Activated CD8-positive, alpha-beta T cell treated with anti-CD3 and anti-CD28 coated beads for 36 hours (primary cell): Measurements from ENCODE around the gene ADNP2. TPM values are rescaled to one million over a fixed set of nuclear protein-coding genes. Genes with fewer than 3 reads are reported as not detected.

Source experiments
- ATAC-seq: fragments of 200-7000 bp; cut with Tn5 transposase; one replicate; pipeline ENCODE4 v1.10.0; 2021; ENCODE audit warnings: mild to moderate bottlenecking, moderate library complexity
- CTCF ChIA-PET: fragments of 350-600 bp; sonication (Branson Sonifier 250); formaldehyde crosslinking; loops from one replicate; lab custom pipeline; 2021; ENCODE audit warnings: antibody characterized with exemption; lab: Charles Lee
- POLR2A ChIA-PET: fragments of 350-600 bp; sonication (Branson Sonifier 250); formaldehyde crosslinking; loops from one replicate; lab custom pipeline; 2021; ENCODE audit warnings: antibody characterized with exemption; lab: Charles Lee
- DNase-seq: peaks from one replicate; pipeline ENCODE4 v3.0.0-alpha.2; 2020
- H3K27ac Mint-ChIP-seq: one replicate; pipeline ENCODE4 v1.8.0; 2021; ENCODE audit warnings: mild to moderate bottlenecking, mixed read lengths
- H3K27me3 Mint-ChIP-seq: one replicate; pipeline ENCODE4 v1.8.0; 2021; ENCODE audit warnings: mixed read lengths
- H3K36me3 Mint-ChIP-seq: one replicate; pipeline ENCODE4 v1.8.0; 2021; ENCODE audit warnings: low read depth, mixed read lengths
- H3K4me1 Mint-ChIP-seq: one replicate; pipeline ENCODE4 v1.8.0; 2021; ENCODE audit warnings: low read depth, mixed read lengths
- H3K4me3 Mint-ChIP-seq: one replicate; pipeline ENCODE4 v1.8.0; 2021; ENCODE audit warnings: mild to moderate bottlenecking, moderate library complexity, mixed read lengths
- H3K9me3 Mint-ChIP-seq: one replicate; pipeline ENCODE4 v1.8.0; 2021; ENCODE audit warnings: mixed read lengths
- intact Hi-C: fragments of 100-400 bp; cut with micrococcal nuclease; formaldehyde crosslinking; loops from one replicate; pipeline ENCODE4 v1.10.0; 2022
- total RNA-seq, 2 experiments: library from RNA; stranded (reverse); gene quantifications; one replicate each; pipeline ENCODE4 v1.2.3, GENCODE V29; 2021
- TF ChIP-seq, protein P1 (sequence below): fragments of 200-600 bp; IDR thresholded peaks from one replicate; pipeline ENCODE4 v1.8.0; 2022; ENCODE audit warnings: antibody characterized with exemption, mild to moderate bottlenecking

The ADNP2 gene
- total RNA-seq, 2 experiments from 2014 or later, result 22.1 to 22.5 TPM

DNA sequence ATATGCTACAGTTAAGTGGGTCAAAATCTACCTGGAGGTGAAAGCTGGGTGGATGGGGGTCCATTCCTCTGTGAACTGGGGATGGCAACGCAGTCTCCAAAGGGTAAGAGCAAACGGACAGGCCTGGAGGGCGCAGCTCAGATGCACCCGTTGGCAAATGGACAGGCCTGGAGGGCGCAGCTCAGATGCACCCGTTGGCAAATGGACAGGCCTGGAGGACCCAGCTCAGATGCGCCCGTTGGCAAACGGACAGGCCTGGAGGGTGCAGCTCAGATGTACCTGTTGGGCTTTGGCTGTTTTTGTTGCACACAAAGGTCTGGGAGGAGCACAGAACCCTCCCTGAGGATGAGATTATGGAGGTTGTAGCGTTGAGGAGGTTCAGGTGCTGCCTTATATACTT is 41.2 kb upstream of the ADNP2 start:
- H3K9me3 Mint-ChIP-seq, result peaks cover 2% of the 10 kb centered on the region
- ATAC-seq (no peak), DNase-seq (no peak)
- no peak overlapping the region for H3K27ac Mint-ChIP-seq
- no peaks in the 10 kb centered on the region for H3K36me3 Mint-ChIP-seq
- H3K4me3 Mint-ChIP-seq, result no peak overlapping the region
- POLR2A ChIA-PET, result no interaction called here
- no peaks in the 10 kb centered on the region for H3K4me1 Mint-ChIP-seq
- CTCF ChIA-PET, result no interaction called here
- intact Hi-C loops, result no loop called here
- TF ChIP-seq, protein P1, sequence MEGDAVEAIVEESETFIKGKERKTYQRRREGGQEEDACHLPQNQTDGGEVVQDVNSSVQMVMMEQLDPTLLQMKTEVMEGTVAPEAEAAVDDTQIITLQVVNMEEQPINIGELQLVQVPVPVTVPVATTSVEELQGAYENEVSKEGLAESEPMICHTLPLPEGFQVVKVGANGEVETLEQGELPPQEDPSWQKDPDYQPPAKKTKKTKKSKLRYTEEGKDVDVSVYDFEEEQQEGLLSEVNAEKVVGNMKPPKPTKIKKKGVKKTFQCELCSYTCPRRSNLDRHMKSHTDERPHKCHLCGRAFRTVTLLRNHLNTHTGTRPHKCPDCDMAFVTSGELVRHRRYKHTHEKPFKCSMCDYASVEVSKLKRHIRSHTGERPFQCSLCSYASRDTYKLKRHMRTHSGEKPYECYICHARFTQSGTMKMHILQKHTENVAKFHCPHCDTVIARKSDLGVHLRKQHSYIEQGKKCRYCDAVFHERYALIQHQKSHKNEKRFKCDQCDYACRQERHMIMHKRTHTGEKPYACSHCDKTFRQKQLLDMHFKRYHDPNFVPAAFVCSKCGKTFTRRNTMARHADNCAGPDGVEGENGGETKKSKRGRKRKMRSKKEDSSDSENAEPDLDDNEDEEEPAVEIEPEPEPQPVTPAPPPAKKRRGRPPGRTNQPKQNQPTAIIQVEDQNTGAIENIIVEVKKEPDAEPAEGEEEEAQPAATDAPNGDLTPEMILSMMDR, result no peak
- H3K27me3 Mint-ChIP-seq, result no peaks in the 10 kb centered on the region

DNA sequence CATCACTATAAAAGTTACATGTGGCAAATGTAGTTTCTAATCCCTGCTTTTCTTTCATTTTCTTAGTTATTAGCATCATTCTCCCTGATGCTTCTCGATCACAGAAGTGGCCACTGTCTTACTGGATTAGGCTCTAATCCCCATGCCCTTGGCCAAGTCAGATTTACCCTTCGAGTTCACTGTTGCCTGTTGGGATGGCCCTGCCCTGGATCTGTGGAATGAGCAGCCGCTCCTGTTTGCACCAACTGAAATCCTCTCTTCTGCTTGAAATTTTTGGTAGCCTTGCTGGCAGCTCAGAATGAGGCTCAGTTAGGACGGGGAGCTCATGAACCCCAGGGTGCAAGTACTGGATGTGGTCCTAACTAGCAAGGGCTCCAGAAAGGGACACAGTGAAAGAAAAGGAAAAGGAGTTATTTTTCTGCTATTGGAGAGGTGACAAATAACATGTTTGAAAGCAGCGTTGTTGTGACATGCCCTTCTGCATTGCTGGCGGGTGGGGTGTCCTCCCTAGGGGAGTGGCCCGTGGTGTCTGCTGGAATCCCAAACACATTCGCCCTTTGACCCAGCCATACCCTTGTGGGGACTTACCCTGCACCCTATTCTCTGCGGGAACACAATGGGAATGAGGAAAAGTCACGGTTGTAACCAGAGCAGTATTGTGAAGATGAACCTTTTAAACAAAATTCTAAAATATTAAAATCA is 40.3 kb upstream of the ADNP2 start:
- ChIA-PET CTCF (no interaction called here), POLR2A (no interaction called here)
- ATAC-seq, result no peak
- TF ChIP-seq, protein P1, result no peak
- H3K27ac Mint-ChIP-seq, result no peak overlapping the region
- no peaks in the 10 kb centered on the region for H3K9me3 Mint-ChIP-seq
- intact Hi-C loops, result no loop called here
- H3K4me1 Mint-ChIP-seq, result no peaks in the 10 kb centered on the region
- DNase-seq, result no peak
- H3K4me3 Mint-ChIP-seq, result no peak overlapping the region
- H3K27me3 Mint-ChIP-seq, result no peaks in the 10 kb centered on the region
- no peaks in the 10 kb centered on the region for H3K36me3 Mint-ChIP-seq

DNA sequence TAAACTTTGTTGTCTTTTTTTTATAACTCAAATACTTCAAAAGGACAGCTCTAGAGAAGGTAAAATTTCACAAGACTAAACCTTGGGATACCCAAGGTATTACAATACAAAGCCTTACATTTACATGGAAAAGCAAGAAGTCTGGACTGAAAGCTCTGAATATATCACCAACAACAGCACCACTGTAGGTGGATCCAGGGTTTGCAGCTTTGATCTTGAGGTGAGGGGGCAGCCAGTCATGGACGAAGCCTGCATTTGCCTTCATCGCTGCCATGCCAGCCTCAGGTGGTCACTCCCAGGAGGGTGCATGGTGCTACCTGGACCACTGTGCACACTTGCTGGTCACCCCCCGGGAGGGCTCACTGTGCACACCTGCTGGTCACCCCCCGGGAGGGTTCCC is 38.2 kb upstream of the ADNP2 start:
- Mint-ChIP-seq H3K9me3 (no peaks in the 10 kb centered on the region), H3K36me3 (no peaks in the 10 kb centered on the region), H3K27ac (no peak overlapping the region), H3K4me1 (no peaks in the 10 kb centered on the region), H3K4me3 (no peak overlapping the region), H3K27me3 (no peaks in the 10 kb centered on the region)
- POLR2A ChIA-PET, result no interaction called here
- ATAC-seq (no peak), DNase-seq (no peak)
- TF ChIP-seq, protein P1, result no peak
- CTCF ChIA-PET, result no interaction called here
- intact Hi-C loops, result no loop called here

DNA sequence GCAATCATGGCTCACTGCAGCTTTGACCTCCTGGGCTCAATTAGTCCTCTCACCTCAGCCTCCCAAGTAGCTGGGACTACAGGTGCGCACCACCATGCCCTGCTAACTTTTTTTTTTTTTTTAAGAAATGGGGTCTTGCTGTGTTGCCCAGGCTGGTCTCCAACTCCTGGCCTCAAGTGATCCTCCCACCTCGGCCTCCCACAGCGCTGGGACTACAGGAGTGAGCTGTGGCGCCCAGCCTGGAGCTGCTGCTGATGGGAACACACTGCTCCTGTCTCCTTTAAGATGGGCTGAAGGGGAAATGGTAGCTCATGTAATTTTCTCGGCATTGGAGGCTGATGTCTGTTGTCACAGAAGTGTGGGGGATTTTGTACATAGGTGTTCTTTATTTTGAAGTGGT is 34.9 kb upstream of the ADNP2 start:
- no peaks in the 10 kb centered on the region for H3K27me3 Mint-ChIP-seq

DNA sequence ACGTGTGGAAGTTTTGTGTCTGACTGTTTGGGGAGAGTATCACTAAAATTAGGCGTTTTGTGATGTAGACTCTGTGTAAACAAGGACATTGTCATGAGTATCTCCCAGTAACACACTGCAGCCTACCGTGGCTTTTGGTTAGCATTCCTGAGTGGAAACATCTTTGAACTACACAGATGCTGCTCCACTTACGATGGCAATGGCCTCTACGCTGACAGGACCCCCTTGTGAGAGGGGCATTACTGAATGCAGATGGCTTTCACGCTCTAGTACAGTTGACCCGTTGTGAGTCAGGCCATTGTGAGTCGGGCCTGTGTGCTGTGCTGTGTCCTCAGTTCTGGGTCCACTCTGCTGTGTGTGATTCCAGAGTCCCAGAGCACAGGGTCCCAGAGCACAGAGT is 34.4 kb upstream of the ADNP2 start:
- no peak for DNase-seq
- Mint-ChIP-seq H3K4me1 (no peaks in the 10 kb centered on the region), H3K27me3 (no peaks in the 10 kb centered on the region), H3K36me3 (no peaks in the 10 kb centered on the region), H3K9me3 (no peaks in the 10 kb centered on the region), H3K27ac (no peak overlapping the region), H3K4me3 (no peak overlapping the region)
- ATAC-seq, result no peak
- intact Hi-C loops, result no loop called here
- POLR2A ChIA-PET, result no interaction called here
- CTCF ChIA-PET, result no interaction called here
- TF ChIP-seq, protein P1, result no peak

More for the DNA sequence above, 34.9 kb upstream of the ADNP2 start:
- Mint-ChIP-seq H3K4me3 (no peak overlapping the region), H3K36me3 (no peaks in the 10 kb centered on the region), H3K27ac (no peak overlapping the region), H3K4me1 (no peaks in the 10 kb centered on the region), H3K9me3 (no peaks in the 10 kb centered on the region)
- CTCF ChIA-PET, result no interaction called here
- TF ChIP-seq, protein P1, result no peak
- intact Hi-C loops, result no loop called here
- POLR2A ChIA-PET, result no interaction called here
- ATAC-seq (no peak), DNase-seq (no peak)
